Measurements from ENCODE around the gene NUDT21.
"Not testable (repeated sequence)": the region's sequence is repeated elsewhere in the genome, so short reads cannot be mapped to it uniquely, and the experiment has no call there.

Gene NUDT21

DNA sequence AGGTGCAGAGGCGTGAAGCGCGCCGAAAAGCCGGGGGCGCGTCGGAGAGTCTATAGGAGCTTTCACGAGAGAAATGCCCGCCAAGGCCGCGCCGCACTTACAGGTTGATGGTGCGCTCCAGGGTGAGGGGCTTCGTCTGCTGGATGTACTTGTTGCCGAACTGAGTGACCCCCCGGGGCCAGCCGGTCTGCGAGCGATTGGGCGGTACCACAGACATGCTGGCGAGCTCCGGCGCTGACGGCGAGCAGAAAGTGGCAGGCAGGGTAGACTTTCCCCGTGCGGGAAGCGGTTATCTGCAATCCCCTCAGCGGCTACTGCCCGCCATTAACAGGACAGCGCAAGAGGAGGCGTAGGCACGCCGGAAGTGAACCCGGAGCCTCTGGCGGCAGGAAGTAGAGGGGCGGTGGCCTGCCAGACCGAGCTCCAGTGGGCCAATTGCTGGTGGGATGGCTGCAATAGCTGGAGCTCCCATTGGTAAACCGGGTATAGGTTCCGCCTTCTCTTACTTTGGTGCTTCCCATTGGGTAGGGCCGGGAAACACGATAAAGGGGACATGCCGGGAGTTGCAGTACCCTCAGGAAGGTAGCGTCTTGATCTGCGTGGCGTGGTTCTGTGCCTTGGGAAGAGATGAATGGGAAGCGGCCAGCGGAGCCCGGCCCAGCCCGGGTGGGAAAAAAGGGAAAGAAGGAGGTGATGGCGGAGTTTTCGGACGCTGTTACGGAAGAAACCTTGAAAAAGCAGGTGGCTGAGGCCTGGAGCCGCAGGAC, at the start of gene NUDT21, which contains the start of gene OGFOD1:
Gene NUDT21, minus strand, starts transcription at position 347 of the 767 bp plus-strand sequence. Its CDS starts 130 bp downstream, at position 217.
Gene OGFOD1, plus strand, starts transcription at position 569 of the 767 bp plus-strand sequence. Its CDS starts 59 bp downstream, at position 628.
- DNase-seq, result peak; percentile 97

- no peak for DNase-seq
These were observed 42.7 kb upstream of the NUDT21 start for GRCh38 chr16:56493815-56494214.

DNA sequence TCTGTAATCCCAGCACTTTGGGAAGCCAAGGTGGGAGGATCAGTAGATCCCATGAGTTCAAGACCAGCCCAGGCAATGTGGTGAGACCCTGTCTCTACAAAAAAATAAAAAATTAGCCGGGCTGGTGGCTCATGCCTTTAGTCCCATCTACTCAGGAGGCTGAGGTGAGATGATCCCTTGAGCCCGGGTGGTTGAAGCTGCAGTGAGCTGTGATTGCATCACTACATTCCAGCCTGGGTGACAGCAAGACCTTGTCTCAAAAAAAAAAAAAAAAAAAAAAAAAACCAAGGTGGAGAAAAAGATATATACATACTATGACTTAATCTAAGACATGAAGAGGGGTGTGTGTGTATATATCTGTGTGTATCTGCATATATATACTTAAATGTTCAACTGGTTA, 42.0 kb upstream of the NUDT21 start:
- no peak for DNase-seq

DNA sequence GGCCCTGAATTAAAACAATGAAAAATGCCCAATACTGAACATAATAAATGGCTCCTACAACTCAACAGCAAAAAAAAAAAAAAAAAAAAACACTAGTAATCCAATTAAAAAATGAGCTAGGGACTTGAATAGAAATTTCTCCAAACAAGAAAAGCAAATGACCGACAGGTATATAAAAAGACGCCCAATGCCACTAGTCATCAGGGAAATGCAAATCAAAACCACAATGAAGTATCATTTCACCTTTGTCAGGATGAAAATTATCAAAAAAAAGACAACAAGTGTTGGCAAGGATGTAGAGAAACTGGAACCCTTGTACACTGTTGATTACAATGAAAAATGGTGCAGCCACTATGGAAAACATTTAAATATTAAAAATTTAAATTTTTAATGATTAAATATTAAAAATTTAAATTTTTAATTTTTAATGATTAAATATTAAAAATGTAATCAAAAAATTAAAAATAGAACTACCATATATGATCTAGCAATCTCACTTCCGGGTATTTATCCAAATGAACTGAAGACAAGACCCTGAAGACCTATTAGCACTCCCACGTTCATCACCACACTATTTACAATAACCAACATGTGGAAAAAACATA, 40.6 kb upstream of the NUDT21 start:
- no peak for DNase-seq

DNA sequence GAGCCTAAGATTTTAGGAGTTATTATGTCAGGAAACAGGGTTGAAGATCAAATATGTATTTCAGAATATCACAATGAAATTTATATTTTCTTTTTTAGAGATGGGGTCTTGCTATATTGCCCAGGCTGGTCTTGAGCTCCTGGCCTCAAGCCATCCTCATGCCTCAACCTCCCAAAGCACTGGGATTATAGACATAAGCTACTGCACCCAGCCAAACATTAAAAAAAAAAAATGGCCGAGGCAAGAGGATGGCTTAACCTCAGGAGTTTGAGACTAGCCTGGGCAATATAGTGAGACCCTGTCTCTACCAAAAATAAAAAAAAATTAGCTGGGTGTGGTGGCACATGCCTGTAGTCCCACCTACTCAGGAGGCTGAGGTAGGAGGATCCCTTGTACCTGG, 37.7 kb upstream of the NUDT21 start:
- not testable (repeated sequence) for DNase-seq

- no peak for DNase-seq
These were observed 36.9 kb upstream of the NUDT21 start for GRCh38 chr16:56488035-56488434.

- DNase-seq, result no peak
These were observed 32.3 kb upstream of the NUDT21 start for GRCh38 chr16:56483394-56483793.

GRCh38 chr16:56482683-56483236, 31.6 kb upstream of the NUDT21 start:
- DNase-seq, result no peak

DNA sequence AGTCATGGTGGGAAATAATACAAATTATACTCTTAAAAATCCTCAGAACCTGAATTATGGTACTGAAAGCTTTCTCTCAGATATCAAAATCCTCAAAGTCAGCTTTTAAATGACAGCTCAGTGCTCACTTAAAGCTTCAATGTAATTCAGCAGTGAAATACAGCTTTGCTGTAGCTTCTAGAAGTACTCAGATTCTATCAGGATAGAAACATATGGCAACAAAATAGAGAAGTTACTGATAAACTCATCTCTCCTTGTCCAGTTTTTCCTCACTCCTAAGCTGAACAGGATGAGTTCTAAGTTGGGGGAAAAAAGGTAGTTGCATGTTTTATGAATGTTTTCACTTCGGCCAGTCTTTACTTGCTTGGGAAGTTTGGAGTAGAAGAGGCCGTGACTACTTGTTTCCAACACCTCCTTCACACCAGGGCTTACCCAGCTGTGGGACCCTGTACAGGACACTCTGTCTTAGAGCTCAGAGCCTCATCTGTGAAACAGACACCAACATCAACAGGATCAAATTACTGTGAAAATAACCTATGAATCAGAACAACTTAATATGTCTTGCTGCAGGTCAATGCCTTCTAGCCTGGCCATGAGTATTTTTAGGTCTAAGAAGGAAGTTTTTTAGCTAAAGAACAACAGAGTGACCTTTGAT, 30.5 kb upstream of the NUDT21 start:
- DNase-seq, result no peak

GRCh38 chr16:56480776-56481467, 29.8 kb upstream of the NUDT21 start:
- no peak for DNase-seq

- no peak for DNase-seq
These were observed 28.3 kb upstream of the NUDT21 start for GRCh38 chr16:56479469-56479868.

DNA sequence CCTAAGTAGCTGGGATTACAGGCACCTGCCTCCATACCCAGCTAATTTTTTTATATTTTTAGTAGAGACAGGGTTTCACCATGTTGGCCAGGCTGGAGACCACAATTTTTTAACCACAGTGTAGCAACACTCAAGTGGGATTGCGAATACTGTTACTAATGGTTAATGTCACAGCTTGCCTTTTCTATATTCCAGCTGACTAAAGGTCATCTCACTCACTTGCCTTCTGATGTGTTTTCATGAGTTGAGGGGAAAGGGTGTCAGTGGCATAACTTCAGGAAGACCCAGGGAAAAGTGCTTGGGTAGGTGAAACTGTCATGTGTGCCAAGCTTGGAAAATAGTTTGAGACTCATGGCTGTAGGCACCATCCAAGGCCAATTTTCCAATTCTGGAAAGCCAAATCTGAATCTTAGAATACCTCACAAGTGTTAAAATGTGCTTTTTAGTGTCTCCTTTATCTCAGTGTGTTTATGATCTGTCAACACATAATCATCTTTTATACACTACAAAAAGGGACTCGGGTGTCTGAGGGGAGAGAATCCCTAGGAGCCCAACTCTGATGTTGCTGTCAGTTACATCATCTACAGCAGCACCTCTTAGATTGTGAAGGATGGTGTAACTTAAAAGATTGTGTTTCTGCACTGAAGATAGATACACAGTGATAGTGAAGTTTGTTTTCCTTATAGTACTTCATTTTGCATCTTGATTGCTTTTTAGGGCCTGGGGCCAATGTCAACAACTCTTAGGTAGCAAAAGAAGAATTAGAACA, 27.3 kb upstream of the NUDT21 start:
- no peak for DNase-seq

- no peak for DNase-seq
These were observed 26.2 kb upstream of the NUDT21 start for GRCh38 chr16:56477096-56477878.

- no peak for DNase-seq
These were observed 24.1 kb upstream of the NUDT21 start for GRCh38 chr16:56475201-56475600.

DNA sequence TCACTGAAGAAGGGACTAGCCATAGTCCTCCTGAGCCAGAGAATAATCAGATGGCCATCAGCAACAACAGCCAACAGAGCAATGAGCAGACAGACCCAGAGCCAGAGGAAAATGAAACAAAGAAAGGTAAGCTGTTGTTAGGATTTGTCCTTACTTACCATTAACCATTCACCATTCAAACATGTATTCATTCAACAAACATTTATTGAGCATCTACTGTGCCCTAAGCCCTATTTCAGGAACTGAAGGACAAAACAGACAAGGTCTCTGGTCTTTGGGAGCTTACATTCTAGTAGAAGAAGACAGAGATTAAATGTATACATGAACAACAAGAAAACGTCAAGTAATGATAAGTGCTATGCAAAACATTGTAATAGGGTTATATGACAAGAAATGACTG, 19.5 kb upstream of the NUDT21 start:
- no peak for DNase-seq

- DNase-seq, result no peak
These were observed 19.1 kb upstream of the NUDT21 start for GRCh38 chr16:56470232-56470631.

- no peak for DNase-seq
These were observed 18.6 kb upstream of the NUDT21 start for GRCh38 chr16:56469748-56470147.

DNA sequence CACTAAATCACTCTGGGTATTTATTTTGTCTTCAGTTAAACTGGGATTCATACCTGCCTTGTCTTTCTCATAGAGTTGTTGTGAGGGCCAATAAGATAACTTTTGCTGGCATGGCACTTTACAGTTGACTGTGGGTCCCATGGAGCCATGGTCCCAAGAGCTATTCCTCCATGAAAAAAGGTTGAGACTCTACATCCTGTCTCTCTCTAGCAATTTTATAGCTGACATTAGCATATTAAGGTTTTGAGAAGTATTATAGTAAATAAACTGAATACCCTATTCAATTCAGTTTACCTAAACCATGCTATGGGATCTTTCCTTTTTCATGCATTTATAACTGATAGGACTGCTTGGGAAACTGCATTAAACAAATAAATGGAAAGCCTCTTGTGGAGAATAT, 17.7 kb upstream of the NUDT21 start:
- no peak for DNase-seq

- no peak for DNase-seq
These were observed 15.2 kb upstream of the NUDT21 start for GRCh38 chr16:56466344-56466743.

DNA sequence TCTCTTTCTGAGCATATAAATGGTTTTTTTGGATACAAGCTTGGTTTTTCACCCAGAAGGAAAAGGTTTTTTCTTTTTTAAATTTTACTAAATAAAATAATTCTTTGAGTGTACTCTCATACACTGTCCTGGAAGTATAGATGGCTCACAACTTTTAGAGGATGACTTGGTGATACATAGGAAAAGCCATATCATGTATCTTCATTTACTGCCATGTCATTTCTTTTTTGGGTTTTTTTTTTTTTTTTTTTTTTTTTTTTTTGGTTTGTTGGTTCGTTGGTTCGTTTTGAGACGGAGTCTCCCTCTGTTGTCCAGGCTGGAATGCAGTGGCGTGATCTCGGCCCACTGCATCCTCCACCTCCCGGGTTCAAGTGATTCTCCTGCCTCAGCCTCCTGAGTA, 12.0 kb upstream of the NUDT21 start:
- DNase-seq, result no peak

GRCh38 chr16:56462064-56462796, 11.1 kb upstream of the NUDT21 start:
- no peak for DNase-seq
